HCT116 (cell line): ENCODE measurements around the gene GALNT2. TPM values are rescaled to one million over a fixed set of nuclear protein-coding genes. Genes with fewer than 3 reads are reported as not detected.

ENCODE experiments used
- ATAC-seq: fragments of 200-7000 bp; cut with Tn5 transposase; 2 replicates; pipeline ENCODE4 v1.9.1; 2020; ENCODE audit warnings: mild to moderate bottlenecking, moderate library complexity
- BruUV-seq: library from RNA; stranded (reverse); fragments of 400-500 nt; replicated peaks from 2 replicates; lab custom pipeline; 2021; lab: Mats Ljungman, UMichigan
- CTCF ChIA-PET: fragments of 300-600 bp; sonication (Branson Sonifier 250); formaldehyde crosslinking; loops from one replicate; lab custom pipeline; 2021; ENCODE audit warnings: antibody characterized with exemption; lab: Charles Lee
- POLR2A ChIA-PET: fragments of 300-600, 350-600 bp; sonication (Branson Sonifier 250); formaldehyde crosslinking; loops from one replicate; lab custom pipeline; 2021; ENCODE audit warnings: antibody characterized with exemption; lab: Charles Lee
- RAD21 ChIA-PET, 2 experiments: fragments of 300-600 bp; sonication (Branson Sonifier 250); formaldehyde crosslinking; loops; one replicate each; lab custom pipeline; 2023; ENCODE audit warnings: low total read pairs in 2 of 2; ENCODE audit not compliant: uncharacterized antibody in 2 of 2, unreplicated experiment in 2 of 2, low non-redundant PET in 1 of 2; lab: Charles Lee
- DNase-seq: peaks from one replicate; pipeline ENCODE4 v3.0.0-alpha.2; 2010; ENCODE audit warnings: low read depth, low spot score
- H2AFZ ChIP-seq: fragments of 200-600 bp; shearing (Covaris generic), sonication (generic); 2 replicates; pipeline ENCODE4 v1.6.1; 2017; ENCODE audit warnings: low read depth, mixed run types, mixed read lengths, antibody characterized with exemption, low read length; ENCODE audit not compliant: poor library complexity, severe bottlenecking
- H3K27ac ChIP-seq: 2 replicates; pipeline ENCODE4 v1.5.1; 2012; ENCODE audit warnings: low read depth, low read length
- H3K27me3 ChIP-seq: fragments of 200-600 bp; sonication (generic); 2 replicates; pipeline ENCODE4 v1.6.1; 2016; ENCODE audit warnings: mixed run types, low read length, mixed read lengths; ENCODE audit not compliant: insufficient read depth
- H3K36me3 ChIP-seq, 2 experiments: fragments of 200-500 bp in 1 of 2; fragments of 200-600 bp in 1 of 2; sonication (Bioruptor generic) in 1 of 2; sonication (generic) in 1 of 2; 2 replicates each; pipeline versions ENCODE4 v1.5.1 to v1.6.1; 2014 to 2016; ENCODE audit warnings: low read length in 2 of 2, inconsistent platforms in 1 of 2, mixed read lengths in 1 of 2, mixed run types in 1 of 2; ENCODE audit not compliant: insufficient read depth in 2 of 2, control insufficient read depth in 1 of 2
- H3K4me1 ChIP-seq, 2 experiments: fragments of 200-600 bp in 1 of 2; sonication (generic) in 1 of 2; 2 replicates each; pipeline versions ENCODE4 v1.5.1 to v1.6.1; 2012 to 2017; ENCODE audit warnings: low read length in 2 of 2, inconsistent platforms in 1 of 2, mild to moderate bottlenecking in 1 of 2, mixed read lengths in 1 of 2, mixed run types in 1 of 2, moderate library complexity in 1 of 2; ENCODE audit not compliant: insufficient read depth in 2 of 2, control insufficient read depth in 1 of 2
- H3K4me2 ChIP-seq: fragments of 200-600 bp; sonication (generic); 2 replicates; pipeline ENCODE4 v1.6.1; 2017; ENCODE audit warnings: mixed run types, low read length, mixed read lengths
- H3K4me3 ChIP-seq, 2 experiments: fragments of 200-600 bp in 1 of 2; sonication (generic) in 1 of 2; replicated peaks in 1 of 2; 2 replicates each; pipeline ENCODE4 v1.5.1; 2011 to 2016; ENCODE audit warnings: low read length in 2 of 2, control low read depth in 1 of 2, low read depth in 1 of 2, mild to moderate bottlenecking in 1 of 2, mixed read lengths in 1 of 2, mixed run types in 1 of 2
- H3K79me2 ChIP-seq: fragments of 200-600 bp; sonication (generic); 2 replicates; pipeline ENCODE4 v1.6.1; 2017; ENCODE audit warnings: mild to moderate bottlenecking, mixed run types, low read length, moderate library complexity, mixed read lengths; ENCODE audit not compliant: insufficient read depth
- H3K9ac ChIP-seq: fragments of 200-600 bp; sonication (generic); 2 replicates; pipeline ENCODE4 v1.6.1; 2016; ENCODE audit warnings: low read length, mixed read lengths
- H3K9me2 ChIP-seq: fragments of 200-600 bp; sonication (generic), shearing (Covaris generic); 2 replicates; pipeline ENCODE4 v1.6.1; 2017; ENCODE audit warnings: mixed run types, mild to moderate bottlenecking, moderate library complexity; ENCODE audit not compliant: insufficient read depth
- H3K9me3 ChIP-seq, 2 experiments: fragments of 200-500 bp in 1 of 2; fragments of 200-600 bp in 1 of 2; sonication (Bioruptor generic) in 1 of 2; sonication (generic) in 1 of 2; 2 replicates each; pipeline ENCODE4 v1.6.1; 2014 to 2017; ENCODE audit warnings: low read length in 2 of 2, mixed read lengths in 2 of 2, inconsistent platforms in 1 of 2, low read depth in 1 of 2, mild to moderate bottlenecking in 1 of 2, mixed run types in 1 of 2, moderate library complexity in 1 of 2; ENCODE audit not compliant: control insufficient read depth in 1 of 2, insufficient read depth in 1 of 2
- H4K20me1 ChIP-seq: fragments of 200-600 bp; sonication (generic), shearing (Covaris generic); 2 replicates; pipeline ENCODE4 v1.6.1; 2017; ENCODE audit warnings: mixed run types, mild to moderate bottlenecking, moderate library complexity; ENCODE audit not compliant: insufficient read depth
- CBX3 ChIP-seq: IDR thresholded peaks from 2 replicates; pipeline ENCODE4 v1.6.1; 2012; ENCODE audit warnings: low read depth
- EGR1 ChIP-seq: IDR thresholded peaks from 2 replicates; pipeline ENCODE4 v1.6.1; 2012; ENCODE audit warnings: low read depth
- EZH2 ChIP-seq: fragments of 200-600 bp; sonication (generic); IDR thresholded peaks from 2 replicates; pipeline ENCODE4 v1.6.1; 2017; ENCODE audit warnings: antibody characterized with exemption, mixed run types
- JUND ChIP-seq: IDR thresholded peaks from 2 replicates; pipeline ENCODE4 v1.6.1; 2012
- SIN3A ChIP-seq: IDR thresholded peaks from 2 replicates; pipeline ENCODE4 v1.6.1; 2012; ENCODE audit warnings: low read depth
- YY1 ChIP-seq: IDR thresholded peaks from 2 replicates; pipeline ENCODE4 v1.6.1; 2011; ENCODE audit warnings: low read length, low read depth, moderate library complexity, mild to moderate bottlenecking; ENCODE audit not compliant: insufficient replicate concordance; ENCODE audit errors: extremely low read depth
- ZNF274 ChIP-seq: fragments of 200-500 bp; sonication (Bioruptor generic); IDR thresholded peaks from 2 replicates; pipeline ENCODE4 v1.6.1; 2014; ENCODE audit warnings: mild to moderate bottlenecking, low read depth, low read length, inconsistent platforms
- intact Hi-C: fragments of 100-400 bp; cut with micrococcal nuclease; formaldehyde crosslinking; loops from 2 replicates; pipeline ENCODE4 v1.10.0; 2022
- total RNA-seq: library from RNA; stranded (reverse); gene quantifications from one replicate; pipeline ENCODE4 v1.2.1, GENCODE V29; 2021; ENCODE audit not compliant: unreplicated experiment
- TF ChIP-seq, protein P1 (sequence below): IDR thresholded peaks from 2 replicates; pipeline ENCODE4 v1.6.1; 2012; ENCODE audit warnings: low read depth
- TF ChIP-seq, protein P2 (sequence below): IDR thresholded peaks from 2 replicates; pipeline ENCODE4 v1.6.1; 2012
- TF ChIP-seq, protein P3 (sequence below), 3 experiments: fragments of 200-600 bp in 1 of 3; sonication (generic) in 1 of 3; IDR thresholded peaks in 2 of 3; conservative IDR thresholded peaks in 1 of 3; 2 replicates each; pipeline ENCODE4 v1.5.1; 2012 to 2017; ENCODE audit warnings: low read depth in 2 of 3, low read length in 2 of 3, antibody characterized with exemption in 1 of 3, borderline replicate concordance in 1 of 3, control low read depth in 1 of 3, mild to moderate bottlenecking in 1 of 3, mixed read lengths in 1 of 3, mixed run types in 1 of 3, moderate library complexity in 1 of 3; ENCODE audit not compliant: insufficient read depth in 1 of 3
- TF ChIP-seq, protein P4 (sequence below): IDR thresholded peaks from 2 replicates; pipeline ENCODE4 v1.6.1; 2012

The GALNT2 gene
- total RNA-seq, 1 experiment from 2014 or later = 40.8 TPM

DNA sequence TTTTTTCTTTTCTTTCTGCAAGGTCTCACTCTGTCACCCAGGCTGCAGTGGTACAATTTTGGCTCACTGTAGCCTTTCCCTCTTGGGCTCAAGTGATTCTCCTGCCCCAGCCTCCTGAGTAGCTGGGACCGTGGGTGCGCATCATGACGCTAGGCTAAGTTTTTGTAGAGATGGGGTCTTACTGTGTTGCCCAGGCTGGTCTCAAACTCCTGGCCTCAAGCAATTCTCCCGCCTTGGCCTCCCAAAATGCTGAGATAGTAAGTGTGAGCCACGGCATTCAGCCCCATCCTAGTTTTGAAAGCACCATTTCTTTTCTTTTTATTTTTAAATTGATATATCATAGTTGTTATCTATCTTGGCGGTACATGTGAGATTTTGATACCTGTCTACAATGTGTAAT is 140.6 kb downstream of the GALNT2 start (continued):
- TF ChIP-seq, protein P1, sequence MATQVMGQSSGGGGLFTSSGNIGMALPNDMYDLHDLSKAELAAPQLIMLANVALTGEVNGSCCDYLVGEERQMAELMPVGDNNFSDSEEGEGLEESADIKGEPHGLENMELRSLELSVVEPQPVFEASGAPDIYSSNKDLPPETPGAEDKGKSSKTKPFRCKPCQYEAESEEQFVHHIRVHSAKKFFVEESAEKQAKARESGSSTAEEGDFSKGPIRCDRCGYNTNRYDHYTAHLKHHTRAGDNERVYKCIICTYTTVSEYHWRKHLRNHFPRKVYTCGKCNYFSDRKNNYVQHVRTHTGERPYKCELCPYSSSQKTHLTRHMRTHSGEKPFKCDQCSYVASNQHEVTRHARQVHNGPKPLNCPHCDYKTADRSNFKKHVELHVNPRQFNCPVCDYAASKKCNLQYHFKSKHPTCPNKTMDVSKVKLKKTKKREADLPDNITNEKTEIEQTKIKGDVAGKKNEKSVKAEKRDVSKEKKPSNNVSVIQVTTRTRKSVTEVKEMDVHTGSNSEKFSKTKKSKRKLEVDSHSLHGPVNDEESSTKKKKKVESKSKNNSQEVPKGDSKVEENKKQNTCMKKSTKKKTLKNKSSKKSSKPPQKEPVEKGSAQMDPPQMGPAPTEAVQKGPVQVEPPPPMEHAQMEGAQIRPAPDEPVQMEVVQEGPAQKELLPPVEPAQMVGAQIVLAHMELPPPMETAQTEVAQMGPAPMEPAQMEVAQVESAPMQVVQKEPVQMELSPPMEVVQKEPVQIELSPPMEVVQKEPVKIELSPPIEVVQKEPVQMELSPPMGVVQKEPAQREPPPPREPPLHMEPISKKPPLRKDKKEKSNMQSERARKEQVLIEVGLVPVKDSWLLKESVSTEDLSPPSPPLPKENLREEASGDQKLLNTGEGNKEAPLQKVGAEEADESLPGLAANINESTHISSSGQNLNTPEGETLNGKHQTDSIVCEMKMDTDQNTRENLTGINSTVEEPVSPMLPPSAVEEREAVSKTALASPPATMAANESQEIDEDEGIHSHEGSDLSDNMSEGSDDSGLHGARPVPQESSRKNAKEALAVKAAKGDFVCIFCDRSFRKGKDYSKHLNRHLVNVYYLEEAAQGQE = no peak
- no peak for TF ChIP-seq ZNF274
- TF ChIP-seq, all 23 proteins: peak for 0

DNA sequence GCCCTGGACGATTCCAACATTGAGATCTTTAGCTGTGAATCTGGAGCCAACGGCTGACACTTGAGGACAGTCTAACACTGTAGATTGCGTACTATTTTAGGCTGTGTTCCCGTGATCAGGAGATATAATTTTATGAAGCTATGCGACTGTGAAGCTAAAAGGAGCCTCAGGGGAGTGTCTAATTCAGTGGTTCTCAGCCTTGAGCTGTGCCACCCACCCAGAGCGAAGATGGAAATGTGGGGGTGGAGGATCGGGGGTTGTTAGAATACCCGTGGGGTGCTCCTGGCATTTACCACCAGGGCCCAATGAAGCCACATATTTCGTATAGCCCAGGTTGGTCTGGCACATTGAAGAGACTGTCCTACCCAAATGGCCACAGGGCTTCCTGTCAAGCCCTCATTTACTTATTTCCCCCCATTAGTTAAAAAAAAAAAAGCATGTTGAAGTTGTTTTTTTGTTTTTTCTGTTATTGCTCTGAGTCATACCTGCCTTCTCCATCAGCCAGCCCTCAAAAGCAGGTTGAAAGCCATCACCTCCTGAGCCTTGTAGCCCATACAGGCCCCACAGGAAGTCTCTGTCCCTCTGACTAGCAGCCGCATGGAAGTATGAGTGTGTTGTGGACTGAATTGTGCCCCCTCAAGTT is 141.7 kb downstream of the GALNT2 start:
- no TSS peak for BruUV-seq
- Histone ChIP-seq H3K36me3 (no peaks in the 10 kb centered on the region), H3K4me3 (no peak overlapping the region), H2AFZ (no peak overlapping the region), H3K9me2 (no peaks in the 10 kb centered on the region), H3K9ac (no peak overlapping the region), H4K20me1 (no peaks in the 10 kb centered on the region), H3K4me1 (no peaks in the 10 kb centered on the region), H3K27me3 (no peaks in the 10 kb centered on the region), H3K79me2 (no peaks in the 10 kb centered on the region), H3K27ac (no peak overlapping the region), H3K9me3 (no peaks in the 10 kb centered on the region), H3K4me2 (no peak overlapping the region)
- DNase-seq = no peak
- ChIA-PET POLR2A (no interaction called here), CTCF (no interaction called here), RAD21 (no interaction called here)
- ATAC-seq = no peak
- intact Hi-C loops = no loop called here
- TF ChIP-seq, protein P1 = no peak
- TF ChIP-seq, protein P2, sequence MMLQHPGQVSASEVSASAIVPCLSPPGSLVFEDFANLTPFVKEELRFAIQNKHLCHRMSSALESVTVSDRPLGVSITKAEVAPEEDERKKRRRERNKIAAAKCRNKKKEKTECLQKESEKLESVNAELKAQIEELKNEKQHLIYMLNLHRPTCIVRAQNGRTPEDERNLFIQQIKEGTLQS = no peak
- TF ChIP-seq YY1 = no peak
- no peak for TF ChIP-seq EZH2
- TF ChIP-seq, protein P3, sequence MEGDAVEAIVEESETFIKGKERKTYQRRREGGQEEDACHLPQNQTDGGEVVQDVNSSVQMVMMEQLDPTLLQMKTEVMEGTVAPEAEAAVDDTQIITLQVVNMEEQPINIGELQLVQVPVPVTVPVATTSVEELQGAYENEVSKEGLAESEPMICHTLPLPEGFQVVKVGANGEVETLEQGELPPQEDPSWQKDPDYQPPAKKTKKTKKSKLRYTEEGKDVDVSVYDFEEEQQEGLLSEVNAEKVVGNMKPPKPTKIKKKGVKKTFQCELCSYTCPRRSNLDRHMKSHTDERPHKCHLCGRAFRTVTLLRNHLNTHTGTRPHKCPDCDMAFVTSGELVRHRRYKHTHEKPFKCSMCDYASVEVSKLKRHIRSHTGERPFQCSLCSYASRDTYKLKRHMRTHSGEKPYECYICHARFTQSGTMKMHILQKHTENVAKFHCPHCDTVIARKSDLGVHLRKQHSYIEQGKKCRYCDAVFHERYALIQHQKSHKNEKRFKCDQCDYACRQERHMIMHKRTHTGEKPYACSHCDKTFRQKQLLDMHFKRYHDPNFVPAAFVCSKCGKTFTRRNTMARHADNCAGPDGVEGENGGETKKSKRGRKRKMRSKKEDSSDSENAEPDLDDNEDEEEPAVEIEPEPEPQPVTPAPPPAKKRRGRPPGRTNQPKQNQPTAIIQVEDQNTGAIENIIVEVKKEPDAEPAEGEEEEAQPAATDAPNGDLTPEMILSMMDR (IDR thresholded peaks at IDR 0.05 in 2 of 3, conservative IDR thresholded peaks at IDR 0.05 in 1 of 3; ENCODE audit: borderline replicate concordance in 1 of 3, insufficient read depth in 1 of 3, low read depth in 2 of 3, low read length in 2 of 3) = no peak
- TF ChIP-seq, protein P4, sequence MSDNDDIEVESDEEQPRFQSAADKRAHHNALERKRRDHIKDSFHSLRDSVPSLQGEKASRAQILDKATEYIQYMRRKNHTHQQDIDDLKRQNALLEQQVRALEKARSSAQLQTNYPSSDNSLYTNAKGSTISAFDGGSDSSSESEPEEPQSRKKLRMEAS = no peak
- TF ChIP-seq JUND = no peak
- no peak for TF ChIP-seq EGR1
- no peak for TF ChIP-seq CBX3
- TF ChIP-seq SIN3A = no peak
